HepG2 (cell line): ENCODE results near the gene RPS6KB2. TPM values are rescaled to one million over a fixed set of nuclear protein-coding genes. Genes with fewer than 3 reads are reported as not detected.

Experiments used
- ARID4A ChIP-seq: sonication (generic); formaldehyde crosslinking; IDR thresholded peaks from 2 replicates; pipeline ENCODE4 v1.5.0; 2020; ENCODE audit warnings: mild to moderate bottlenecking, missing genetic modification reagents, borderline replicate concordance
- HNF4G ChIP-seq, 2 experiments: sonication (generic) in 1 of 2; formaldehyde crosslinking in 1 of 2; IDR thresholded peaks; 2 replicates each; pipeline versions ENCODE4 v1.4.0 to v1.6.1; 2011 to 2020; ENCODE audit warnings: borderline replicate concordance in 2 of 2, low read depth in 2 of 2, mild to moderate bottlenecking in 2 of 2, low read length in 1 of 2, missing genetic modification reagents in 1 of 2, moderate library complexity in 1 of 2
- HNRNPLL ChIP-seq: fragments of 200-400 bp; formaldehyde crosslinking; IDR thresholded peaks from 2 replicates; pipeline ENCODE4 v1.6.1; 2017; ENCODE audit warnings: mild to moderate bottlenecking, low read depth, low read length; ENCODE audit not compliant: poor library complexity, severe bottlenecking
- KMT2A ChIP-seq: sonication (generic); formaldehyde crosslinking; IDR thresholded peaks from 2 replicates; pipeline ENCODE4 v1.4.0; 2020; ENCODE audit warnings: missing genetic modification reagents
- REL ChIP-seq: sonication (generic); formaldehyde crosslinking; conservative IDR thresholded peaks from 2 replicates; pipeline ENCODE4 v1.8.0; 2022; ENCODE audit warnings: mild to moderate bottlenecking, missing genetic modification reagents, moderate library complexity
- SP2 ChIP-seq: sonication (generic); formaldehyde crosslinking; IDR thresholded peaks from 2 replicates; pipeline ENCODE4 v1.5.1; 2020; ENCODE audit warnings: mild to moderate bottlenecking, missing genetic modification reagents
- ZFX ChIP-seq: sonication (generic); formaldehyde crosslinking; IDR thresholded peaks from 2 replicates; pipeline ENCODE4 v1.4.0; 2020; ENCODE audit warnings: mild to moderate bottlenecking, low read depth, missing genetic modification reagents, moderate library complexity
- ZNF407 ChIP-seq: sonication (generic); formaldehyde crosslinking; IDR thresholded peaks from one replicate; pipeline ENCODE4 v1.5.1; 2020; ENCODE audit warnings: mild to moderate bottlenecking, missing genetic modification reagents; ENCODE audit errors: not compliant biosample characterization
- ZNF672 ChIP-seq: sonication (generic); formaldehyde crosslinking; IDR thresholded peaks from 2 replicates; pipeline ENCODE4 v1.8.1; 2022; ENCODE audit warnings: missing genetic modification reagents
- ZNF878 ChIP-seq: sonication (generic); formaldehyde crosslinking; IDR thresholded peaks from 2 replicates; pipeline ENCODE4 v1.8.1; 2023; ENCODE audit warnings: mild to moderate bottlenecking, missing genetic modification reagents, moderate library complexity
- ZSCAN30 ChIP-seq: sonication (generic); formaldehyde crosslinking; IDR thresholded peaks from 2 replicates; pipeline ENCODE4 v1.5.0; 2020; ENCODE audit warnings: mild to moderate bottlenecking, missing genetic modification reagents
- polyA plus RNA-seq, 8 experiments: library from polyadenylated mRNA; depleted of rRNA in 3 of 8; stranded (reverse) in 7 of 8; unstranded in 1 of 8; fragments of >200 nt; fragmentation: Illumina TruSeq in 4 of 8; extraction: Trizol in 4 of 8; gene quantifications; 2 replicates each; pipeline versions ENCODE4 v1.2.1 to v1.2.3, GENCODE V29; 2011 to 2016; ENCODE audit warnings: low read depth in 4 of 8, missing spikeins in 1 of 8, mixed read lengths in 1 of 8; ENCODE audit not compliant: insufficient read depth in 1 of 8
- total RNA-seq, 5 experiments: library from RNA; depleted of rRNA; stranded (reverse); fragments of >200 nt; fragmentation: Illumina TruSeq; extraction: Trizol; gene quantifications; 2 replicates each; pipeline ENCODE4 v1.2.3, GENCODE V29; 2016; ENCODE audit warnings: low read depth in 1 of 5
- TF ChIP-seq, protein P1 (sequence below): IDR thresholded peaks from 2 replicates; pipeline ENCODE4 v1.6.1; 2012; ENCODE audit warnings: low read depth, low read length, improper control_type of control experiment

RPS6KB2 gene
- total and polyA plus RNA-seq, 2 of the 13 experiments (the other 11 are each of a cell fraction or from before 2014, with no cell fraction given), result 52.9 to 54.8 TPM

DNA sequence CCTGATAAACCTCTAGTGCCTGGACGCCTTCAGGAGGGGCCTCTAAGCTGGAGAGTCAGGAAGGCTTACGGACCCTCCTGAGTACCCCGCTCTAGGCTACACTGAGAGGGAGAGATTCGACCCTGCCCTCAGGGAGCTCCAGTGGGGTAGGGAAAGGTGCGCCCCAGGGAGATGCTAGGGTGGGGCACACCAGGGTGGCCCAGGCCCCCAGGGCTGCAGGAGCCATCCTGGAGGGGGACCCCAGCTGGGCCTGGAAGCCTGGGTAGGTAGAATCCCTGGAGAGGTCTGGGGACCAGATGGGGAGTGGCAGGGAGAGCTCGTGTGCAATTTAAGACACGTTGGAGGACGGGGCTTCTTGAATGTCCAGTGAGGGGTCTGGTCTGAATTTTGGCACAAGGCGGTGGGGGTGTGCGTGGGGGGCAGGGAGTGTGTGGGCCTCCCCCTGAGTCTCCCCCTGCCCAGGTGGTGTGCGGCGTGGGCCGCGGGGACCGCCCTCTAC, 8.1 kb upstream of the RPS6KB2 start (continued):
- TF ChIP-seq ZNF672 (CRISPR knock-in tag), result no peak
- 0 out of 2 replicates have a peak, but pooled peaks have one; percentile 2 for TF ChIP-seq SP2 (CRISPR knock-in tag)
- TF ChIP-seq, protein P1, sequence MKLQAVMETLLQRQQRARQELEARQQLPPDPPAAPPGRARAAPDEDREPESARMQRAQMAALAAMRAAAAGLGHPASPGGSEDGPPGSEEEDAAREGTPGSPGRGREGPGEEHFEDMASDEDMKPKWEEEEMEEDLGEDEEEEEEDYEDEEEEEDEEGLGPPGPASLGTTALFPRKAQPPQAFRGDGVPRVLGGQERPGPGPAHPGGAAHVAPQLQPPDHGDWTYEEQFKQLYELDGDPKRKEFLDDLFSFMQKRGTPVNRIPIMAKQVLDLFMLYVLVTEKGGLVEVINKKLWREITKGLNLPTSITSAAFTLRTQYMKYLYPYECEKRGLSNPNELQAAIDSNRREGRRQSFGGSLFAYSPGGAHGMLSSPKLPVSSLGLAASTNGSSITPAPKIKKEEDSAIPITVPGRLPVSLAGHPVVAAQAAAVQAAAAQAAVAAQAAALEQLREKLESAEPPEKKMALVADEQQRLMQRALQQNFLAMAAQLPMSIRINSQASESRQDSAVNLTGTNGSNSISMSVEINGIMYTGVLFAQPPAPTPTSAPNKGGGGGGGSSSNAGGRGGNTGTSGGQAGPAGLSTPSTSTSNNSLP, result no peak
- no peak for TF ChIP-seq ZNF878 (CRISPR knock-in tag)
- 0 out of 2 replicates have a peak, but pooled peaks have one; percentile 2 for TF ChIP-seq ARID4A (CRISPR knock-in tag)
- no peak for TF ChIP-seq REL (CRISPR knock-in tag)
- no peak for TF ChIP-seq ZSCAN30 (CRISPR knock-in tag)
- no peak for TF ChIP-seq KMT2A (CRISPR knock-in tag)
- no peak for TF ChIP-seq ZFX
- no peak for TF ChIP-seq HNRNPLL
- TF ChIP-seq ZNF407, result peak; percentile 50
- no peak for TF ChIP-seq HNF4G (IDR thresholded peaks at IDR 0.05; ENCODE audit: borderline replicate concordance, low read depth, low read length)
- TF ChIP-seq HNF4G (CRISPR knock-in tag; IDR thresholded peaks at IDR 0.05; ENCODE audit: borderline replicate concordance, low read depth), result no peak
